SK-N-MC (cell line): ENCODE data around the gene PGGHG.

Experiments used
- DNase-seq: peaks from one replicate; pipeline ENCODE4 v3.0.0-alpha.2; 2011; ENCODE audit warnings: low read depth, low spot score
- H3K27ac ChIP-seq: fragments of 200-600 bp; sonication (generic); 2 replicates; pipeline ENCODE4 v1.5.1; 2016; ENCODE audit warnings: mixed run types
- H3K36me3 ChIP-seq: fragments of 200-600 bp; sonication (generic); 2 replicates; pipeline ENCODE4 v1.6.1; 2017; ENCODE audit warnings: antibody characterized with exemption, low read length, mixed read lengths; ENCODE audit not compliant: insufficient read depth
- H3K4me3 ChIP-seq: fragments of 200-600 bp; sonication (generic); 2 replicates; pipeline ENCODE4 v1.5.1; 2016
- H3K9ac ChIP-seq: fragments of 200-600 bp; sonication (generic); 2 replicates; pipeline ENCODE4 v1.8.0; 2017; ENCODE audit warnings: mixed run types, mixed read lengths; ENCODE audit not compliant: insufficient read length
- H3K9me3 ChIP-seq: fragments of 200-600 bp; sonication (generic); 2 replicates; pipeline ENCODE4 v1.6.1; 2017; ENCODE audit warnings: low read depth, mild to moderate bottlenecking, antibody characterized with exemption, low read length, moderate library complexity, mixed read lengths
- EZH2 ChIP-seq: fragments of 200-600 bp; sonication (generic); IDR thresholded peaks from one replicate; pipeline ENCODE4 v1.6.1; 2017; ENCODE audit warnings: antibody characterized with exemption
- FOXP2 ChIP-seq: optimal IDR thresholded peaks from 2 replicates; pipeline ENCODE3; 2011; ENCODE audit warnings: mild to moderate bottlenecking, moderate library complexity; ENCODE audit not compliant: insufficient read depth; ENCODE audit errors: extremely low read length, control extremely low read depth
- POLR2AphosphoS5 ChIP-seq: IDR thresholded peaks from 2 replicates; pipeline ENCODE4 v1.6.1; 2012; ENCODE audit warnings: mild to moderate bottlenecking, low read depth, low read length, borderline replicate concordance

Gene PGGHG

DNA sequence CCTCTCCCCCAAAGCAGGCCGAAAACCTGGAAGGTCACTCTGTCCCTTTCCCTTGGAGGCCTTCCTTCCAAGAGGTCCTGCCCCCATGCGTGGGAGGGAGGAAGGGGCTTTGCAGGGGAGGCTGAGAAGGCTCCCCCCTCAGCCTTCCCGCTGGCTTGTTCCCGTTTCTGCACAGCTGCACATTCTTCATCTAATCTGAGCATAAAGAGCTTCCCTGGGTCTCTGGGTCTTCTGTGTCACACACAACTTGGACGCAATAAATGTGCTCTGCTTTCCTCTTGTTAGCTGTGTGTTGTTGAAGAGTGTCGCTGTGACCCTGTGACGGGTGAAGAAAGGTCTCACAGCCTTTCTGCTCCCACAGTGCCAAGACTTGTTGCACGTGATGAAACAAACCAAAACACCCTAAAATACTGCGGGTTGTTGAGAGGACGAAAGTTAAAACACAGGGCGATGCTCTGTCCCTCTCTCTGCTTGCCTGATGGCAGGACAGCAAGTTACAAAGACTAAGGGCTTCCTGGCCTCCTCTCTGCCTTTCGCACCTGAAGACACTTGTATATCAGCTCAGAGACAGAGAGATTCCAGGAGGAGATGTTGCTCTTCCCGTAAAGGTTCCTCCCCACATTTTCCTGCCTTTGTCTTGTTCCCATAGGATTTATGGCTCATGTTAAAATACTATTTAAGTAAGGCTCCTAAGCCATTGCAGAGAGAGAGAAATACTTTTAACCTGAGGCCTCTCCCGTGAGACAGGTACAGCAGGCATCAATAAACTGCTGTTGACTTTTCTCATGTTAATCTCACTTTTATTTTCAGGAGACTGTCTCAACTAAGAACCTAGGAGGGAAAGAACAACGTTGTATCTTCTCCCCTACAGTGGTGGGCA is 47.1 kb downstream of the PGGHG start:
- no peak overlapping the region for H3K4me3 ChIP-seq
- H3K27ac ChIP-seq = peak overlapping the region; percentile 65

GRCh38 chr11:336659-337198 is 47.8 kb downstream of the PGGHG start:
- DNase-seq = no peak
- TF ChIP-seq EZH2 = no peak
- no peak for TF ChIP-seq POLR2AphosphoS5
- no peak for TF ChIP-seq FOXP2
- Histone ChIP-seq H3K9ac (no peak overlapping the region), H3K27ac (peak overlapping the region; percentile 53), H3K4me3 (no peak overlapping the region), H3K9me3 (no peaks in the 10 kb centered on the region), H3K36me3 (no peaks in the 10 kb centered on the region)

More for the DNA sequence above, 47.1 kb downstream of the PGGHG start:
- Histone ChIP-seq H3K9ac (peak overlapping the region; percentile 60), H3K9me3 (no peaks in the 10 kb centered on the region), H3K36me3 (no peaks in the 10 kb centered on the region)
- TF ChIP-seq POLR2AphosphoS5 = no peak
- TF ChIP-seq FOXP2 = no peak
- no peak for TF ChIP-seq EZH2
- DNase-seq = no peak

DNA sequence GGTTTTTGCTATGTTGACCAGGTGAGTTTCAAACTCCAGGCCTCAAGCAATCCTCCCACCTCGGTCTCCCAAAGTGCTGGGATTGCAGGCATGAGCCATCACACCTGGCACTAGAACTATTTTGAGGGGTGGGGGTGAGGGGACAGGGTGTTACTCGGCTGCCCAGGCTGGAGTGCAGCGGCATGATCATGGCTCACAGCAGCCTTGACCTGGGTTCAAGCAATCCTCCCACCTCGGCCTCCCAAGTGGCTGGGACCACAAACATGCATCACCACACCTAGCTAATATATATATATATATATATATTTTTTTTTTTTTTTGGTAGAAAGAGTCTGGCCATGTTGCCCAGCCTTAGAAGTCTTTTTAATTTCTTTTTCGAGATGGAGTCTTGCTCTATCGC is 48.8 kb downstream of the PGGHG start:
- Histone ChIP-seq H3K4me3 (no peak overlapping the region), H3K27ac (no peak overlapping the region), H3K9ac (no peak overlapping the region), H3K9me3 (no peaks in the 10 kb centered on the region), H3K36me3 (no peaks in the 10 kb centered on the region)
- DNase-seq = no peak
- TF ChIP-seq FOXP2 (no peak), POLR2AphosphoS5 (no peak), EZH2 (no peak)

DNA sequence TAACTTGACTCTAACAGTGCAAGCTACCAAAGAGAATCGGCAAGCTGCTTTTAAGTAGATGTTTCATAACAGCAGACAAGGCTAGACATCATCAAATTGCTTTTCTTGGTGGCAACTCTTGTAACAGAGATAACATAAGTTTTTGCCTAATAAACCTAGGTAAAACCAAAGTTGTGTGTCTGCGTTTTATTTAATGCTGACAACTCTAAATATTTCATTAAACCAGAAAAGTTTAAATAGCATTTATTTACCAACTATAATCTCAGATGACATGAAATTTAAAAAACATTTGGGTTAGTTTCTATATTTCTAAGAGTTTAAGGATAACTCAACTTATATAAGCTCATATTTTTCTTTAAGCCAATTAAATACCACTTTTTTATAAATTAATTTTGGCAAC is 51.0 kb downstream of the PGGHG start:
- H3K9ac ChIP-seq = no peak overlapping the region
- no peak overlapping the region for H3K4me3 ChIP-seq
- H3K27ac ChIP-seq = no peak overlapping the region
- no peaks in the 10 kb centered on the region for H3K36me3 ChIP-seq
- TF ChIP-seq POLR2AphosphoS5 = no peak
- no peak for TF ChIP-seq EZH2
- no peak for TF ChIP-seq FOXP2
- DNase-seq = no peak
- H3K9me3 ChIP-seq = no peaks in the 10 kb centered on the region

DNA sequence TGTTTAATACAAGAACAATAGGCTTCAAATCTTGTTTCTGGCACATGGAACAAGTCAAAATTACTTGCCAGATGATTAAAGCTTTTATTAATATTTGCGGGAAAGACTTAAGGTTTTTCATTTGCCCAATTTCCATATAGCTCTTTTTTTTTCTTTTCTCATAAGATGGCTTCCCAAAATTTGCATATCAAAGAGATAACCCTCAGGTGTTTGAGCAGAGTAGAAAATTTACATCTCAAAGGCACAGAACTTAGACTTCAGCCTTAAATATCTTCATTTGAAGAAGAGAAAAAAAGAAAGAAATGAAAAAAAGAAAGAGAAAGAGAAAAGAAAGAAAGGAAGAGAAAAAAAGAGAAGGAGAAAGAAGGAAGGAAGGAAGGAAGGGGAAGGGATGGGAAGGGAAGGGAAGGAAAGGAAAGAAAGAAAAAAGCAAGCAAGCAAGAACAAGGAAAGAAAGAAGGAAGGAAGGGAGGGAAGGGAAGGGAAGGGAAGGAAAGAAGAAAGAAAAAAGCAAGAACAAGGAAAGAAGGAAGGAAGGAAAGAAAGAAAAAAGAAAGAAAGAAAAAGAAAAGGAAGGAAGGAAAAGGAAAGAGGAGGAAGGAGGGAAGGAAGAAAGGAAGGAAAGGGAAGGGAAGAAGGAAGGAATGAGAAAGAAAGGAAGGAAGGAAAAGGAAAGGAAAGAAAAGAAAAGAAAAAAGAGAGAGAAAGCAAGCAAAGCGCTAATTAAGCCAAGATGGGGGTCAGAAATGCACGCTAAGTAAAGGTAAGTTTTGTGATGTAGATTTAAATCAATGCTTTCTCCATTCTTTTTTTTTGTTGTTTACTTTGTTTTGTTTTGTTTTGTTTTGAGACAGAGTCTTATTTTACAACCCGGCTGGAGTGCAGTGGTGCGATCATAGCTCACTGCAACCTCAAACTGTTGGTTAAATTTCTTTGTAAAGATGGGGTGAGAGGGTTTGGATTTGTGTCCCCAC is 51.9 kb downstream of the PGGHG start:
- H3K9ac ChIP-seq = no peak overlapping the region
- H3K36me3 ChIP-seq = no peaks in the 10 kb centered on the region
- H3K9me3 ChIP-seq = no peaks in the 10 kb centered on the region
- DNase-seq = no peak
- H3K4me3 ChIP-seq = no peak overlapping the region
- no peak for TF ChIP-seq EZH2
- no peak for TF ChIP-seq POLR2AphosphoS5
- TF ChIP-seq FOXP2 = no peak
- H3K27ac ChIP-seq = no peak overlapping the region

DNA sequence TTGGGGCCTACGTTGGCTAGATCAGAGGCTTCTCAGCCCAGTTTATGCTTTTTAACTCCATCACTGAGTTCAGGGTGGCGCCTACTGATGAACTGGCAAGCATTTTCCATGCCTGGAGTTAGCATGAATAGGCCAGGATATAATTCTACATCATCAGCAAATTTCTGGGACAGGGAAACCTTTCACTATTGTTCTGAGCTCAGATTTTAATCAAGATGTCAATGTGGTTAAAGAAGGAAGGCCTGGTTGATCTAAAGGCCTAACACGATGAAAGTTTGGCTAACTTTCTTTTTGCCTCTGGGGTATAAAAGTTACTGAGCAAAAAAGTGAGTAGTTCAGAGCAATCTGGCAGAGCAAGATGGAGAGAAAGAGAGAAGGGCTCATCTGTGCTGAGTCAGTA is 53.4 kb downstream of the PGGHG start:
- no peak for TF ChIP-seq FOXP2
- no peak for TF ChIP-seq POLR2AphosphoS5
- no peak for TF ChIP-seq EZH2
- Histone ChIP-seq H3K36me3 (no peaks in the 10 kb centered on the region), H3K9me3 (no peaks in the 10 kb centered on the region), H3K9ac (peak overlapping the region; percentile 63), H3K4me3 (no peak overlapping the region), H3K27ac (peak overlapping the region; percentile 94)
- DNase-seq = peak; percentile 62

- Histone ChIP-seq H3K4me3 (no peak overlapping the region), H3K9me3 (no peaks in the 10 kb centered on the region), H3K36me3 (no peaks in the 10 kb centered on the region), H3K27ac (0 out of 2 replicates have a peak overlapping the region, but pooled peaks have one; percentile 31), H3K9ac (no peak overlapping the region)
- TF ChIP-seq FOXP2 (no peak), POLR2AphosphoS5 (no peak), EZH2 (no peak)
- DNase-seq = no peak
These were observed 56.1 kb downstream of the PGGHG start for GRCh38 chr11:344836-345578.
